ENCODE measurements around the gene RPL23. TPM values are rescaled to one million over a fixed set of nuclear protein-coding genes. Genes with fewer than 3 reads are reported as not detected.

Gene RPL23
- total and polyA plus RNA-seq, 10 of the 15 experiments (the other 5 are each of a cell fraction or from before 2014, with no cell fraction given) = 2,200 to 4,821 (median 3,043) TPM

DNA sequence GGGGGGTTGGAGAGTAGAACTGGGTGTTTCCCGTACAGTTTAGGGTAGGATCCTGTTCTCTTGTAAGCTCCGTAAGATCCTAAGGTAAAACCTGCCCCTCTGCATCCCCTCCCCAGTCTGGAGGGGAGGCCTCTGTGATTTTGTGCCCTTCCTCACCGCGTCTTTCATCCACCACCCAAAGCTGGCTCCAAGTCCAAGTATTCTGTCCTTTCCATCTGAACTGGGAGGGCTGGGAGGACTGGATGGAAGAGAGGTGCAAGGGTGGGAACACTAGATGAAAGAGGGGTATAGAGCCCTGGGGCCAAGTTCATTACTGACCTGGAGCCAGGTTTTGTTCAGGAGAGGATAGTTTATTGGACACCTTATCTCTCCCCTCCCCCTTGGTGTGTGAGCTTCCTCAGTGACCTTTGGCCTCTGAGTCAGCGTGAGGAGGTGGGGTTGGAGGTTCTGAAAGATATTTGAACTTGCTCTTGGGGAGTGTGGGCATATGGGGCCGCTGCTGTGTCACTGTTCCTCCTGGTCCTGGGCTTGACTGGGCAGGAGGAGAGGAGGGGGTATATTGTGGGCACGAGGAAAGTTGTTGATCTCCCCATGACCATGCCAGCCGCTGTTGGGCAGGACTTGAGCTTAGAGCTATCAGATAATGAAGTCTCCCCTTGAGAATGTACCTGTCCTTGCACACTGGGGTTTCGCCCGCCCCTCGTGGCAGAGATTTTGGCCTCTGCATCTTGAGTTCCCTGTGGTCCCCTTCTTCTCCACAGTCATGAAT, 17.9 kb upstream of the RPL23 start:
- peaks cover 10% of the 10 kb centered on the region; the same call in 1 of the 2 replicates for H4K20me1 ChIP-seq (ENCODE audit: control insufficient read depth, insufficient read depth)
- peak overlapping the region; percentile 95 for H3K4me2 ChIP-seq (ENCODE audit: control insufficient read depth, insufficient read depth)
- no peak overlapping the region for H2AFZ ChIP-seq (ENCODE audit: control insufficient read depth, low read depth, low read length)
- SMC1A ChIA-PET (ENCODE audit: uncharacterized antibody, unreplicated experiment) = interaction anchor here (0.6 to 4.7 kb wide), 21 partner anchors 8 to 293 kb away, joined by 3 to 31 read pairs (median 5); partner anchors contain the start of genes CWC25, LASP1NB and RPL23
- H3K9ac ChIP-seq (ENCODE audit: control insufficient read depth, insufficient read depth, low read length) = peak overlapping the region; percentile 88
- intact Hi-C loops (cut with micrococcal nuclease; ENCODE audit: unreplicated experiment) (loop anchor here (10.0 kb wide), 1 partner anchor 113 kb away; no protein-coding TSS in a partner anchor), in situ Hi-C loops (cut with MboI) (no loop called here)
- peaks cover 0 to 9% of the 10 kb centered on the region in 2 experiments; a peak in 1 of 4 replicates for H3K36me3 ChIP-seq (ENCODE audit: control insufficient read depth in 2 of 2, insufficient read depth in 2 of 2, low read length in 1 of 2)
- CTCF ChIA-PET = interaction anchor here (0.6 to 5.4 kb wide), 28 partner anchors 10 to 373 kb away, joined by 3 to 59 read pairs (median 4); partner anchors contain the start of genes ARL5C, LASP1NB and RPL23
- H3K79me2 ChIP-seq (ENCODE audit: control insufficient read depth, insufficient read depth, low read length) = peaks cover 60% of the 10 kb centered on the region
- no peaks in the 10 kb centered on the region for H3K9me3 ChIP-seq (replicated peaks; ENCODE audit: control insufficient read depth, insufficient read depth, low read length)
- POLR2A ChIA-PET = interaction anchor here (0.5 to 6.3 kb wide), 13 partner anchors 18 to 329 kb away, joined by 3 to 61 read pairs (median 4); partner anchors contain the start of genes MLLT6, RPL19 and RPL23
- RAD21 ChIA-PET (ENCODE audit: unreplicated experiment) = interaction anchor here (0.6 to 4.9 kb wide), 18 partner anchors 8 to 373 kb away, joined by 3 to 37 read pairs (median 4); partner anchors contain the start of genes ARL5C, CWC25 and RPL23
- FAIRE-seq = peak; percentile 79
- peak overlapping the region; percentile 80 for H3K27ac ChIP-seq (ENCODE audit: control insufficient read depth, insufficient read depth)
- TSS peak; percentile 58 for BruUV-seq (replicated peaks)
- no peaks in the 10 kb centered on the region for H3K27me3 ChIP-seq (replicated peaks in 1 of 2; ENCODE audit: control insufficient read depth in 2 of 2, insufficient read depth in 2 of 2, low read length in 1 of 2)
- peak overlapping the region; percentile 99 for H3K4me3 ChIP-seq
- H3K4me1 ChIP-seq (ENCODE audit: control insufficient read depth, insufficient read depth, low read length) = peaks cover 19% of the 10 kb centered on the region
- 11% methylated on average over 11 of the region's 11 CpGs for WGBS (ENCODE audit: insufficient coverage, insufficient replicate concordance, low lambda C conversion rate, missing lambda C conversion rate)
- peak; percentile 45 for DNase-seq (ENCODE audit: low read depth, low spot score)
- ATAC-seq = peak; percentile 24
- TF ChIP-seq NBN (IDR thresholded peaks at IDR 0.05) (peak; percentile 75), NR2C2 (IDR thresholded peaks at IDR 0.05; ENCODE audit: borderline replicate concordance, control insufficient read depth, insufficient read length, low read depth) (peak; percentile 82), SKIL (IDR thresholded peaks at IDR 0.05; ENCODE audit: low read depth, poor library complexity, severe bottlenecking) (no peak), BACH1 (IDR thresholded peaks at IDR 0.05; ENCODE audit: borderline replicate concordance) (peak; percentile 56; the same call in 1 of the 2 replicates), ZNF687 (IDR thresholded peaks at IDR 0.05) (peak; percentile 50), RUNX3 (IDR thresholded peaks at IDR 0.05; ENCODE audit: low read length) (no peak), KAT2A (conservative IDR thresholded peaks at IDR 0.05; ENCODE audit: control insufficient read depth, low read depth, low read length) (no peak), KDM1A (IDR thresholded peaks at IDR 0.05; ENCODE audit: borderline replicate concordance) (no peak), EP300 (IDR thresholded peaks at IDR 0.05; ENCODE audit: borderline replicate concordance in 1 of 2, control insufficient read depth in 1 of 2, low read depth in 2 of 2, low read length in 2 of 2) (0 out of 4 replicates have a peak, but pooled peaks of 1 of the 2 experiments have one; percentile 23), BRCA1 (IDR thresholded peaks at IDR 0.05; ENCODE audit: low read depth, low read length) (no peak), NFYB (IDR thresholded peaks at IDR 0.05; ENCODE audit: insufficient read depth, low read depth, low read length) (0 out of 2 replicates have a peak, but pooled peaks have one; percentile 6), HDGF (IDR thresholded peaks at IDR 0.05) (peak; percentile 67; the same call in 1 of the 2 replicates), ZNF384 (IDR thresholded peaks at IDR 0.05; ENCODE audit: borderline replicate concordance, low read depth, low read length) (no peak)
- TF ChIP-seq, protein P1, sequence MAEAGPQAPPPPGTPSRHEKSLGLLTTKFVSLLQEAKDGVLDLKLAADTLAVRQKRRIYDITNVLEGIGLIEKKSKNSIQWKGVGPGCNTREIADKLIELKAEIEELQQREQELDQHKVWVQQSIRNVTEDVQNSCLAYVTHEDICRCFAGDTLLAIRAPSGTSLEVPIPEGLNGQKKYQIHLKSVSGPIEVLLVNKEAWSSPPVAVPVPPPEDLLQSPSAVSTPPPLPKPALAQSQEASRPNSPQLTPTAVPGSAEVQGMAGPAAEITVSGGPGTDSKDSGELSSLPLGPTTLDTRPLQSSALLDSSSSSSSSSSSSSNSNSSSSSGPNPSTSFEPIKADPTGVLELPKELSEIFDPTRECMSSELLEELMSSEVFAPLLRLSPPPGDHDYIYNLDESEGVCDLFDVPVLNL (IDR thresholded peaks at IDR 0.05; ENCODE audit: low read depth, low read length) = 0 out of 2 replicates have a peak, but pooled peaks have one; percentile 18

Data from GM12878 (cell line).